Erythroblast (primary cell): ENCODE results near the gene NRXN3.
A peak's percentile ranks its signal among the peaks of the same experiment; 100 is the strongest.

Source experiments
- DNase-seq, 2 experiments: peaks; one replicate each; lab custom pipeline; 2025; lab: John Stamatoyannopoulos, UW
- GATA1 ChIP-seq: IDR thresholded peaks from 2 replicates; pipeline ENCODE4 v1.6.1; 2011; ENCODE audit warnings: low read depth, mild to moderate bottlenecking, control low read depth, low read length, moderate library complexity
- POLR2A ChIP-seq: IDR thresholded peaks from 2 replicates; pipeline ENCODE4 v1.6.1; 2011; ENCODE audit warnings: mild to moderate bottlenecking, low read length

NRXN3 gene

GRCh38 chr14:79712302-79712950 lies 1542.3 kb downstream of the NRXN3 start:
- no peak for DNase-seq
- TF ChIP-seq GATA1, result no peak
- TF ChIP-seq POLR2A, result no peak

GRCh38 chr14:79721399-79722084 lies 1551.4 kb downstream of the NRXN3 start:
- DNase-seq, result no peak
- TF ChIP-seq POLR2A (no peak), GATA1 (no peak)

GRCh38 chr14:79724934-79725717 lies 1555.0 kb downstream of the NRXN3 start:
- peak in 1 of 2 experiments; percentile 1 for DNase-seq
- TF ChIP-seq POLR2A (no peak), GATA1 (no peak)

- TF ChIP-seq POLR2A, result no peak
Measured at GRCh38 chr14:79727900-79728299, 1557.7 kb downstream of the NRXN3 start.

GRCh38 chr14:79728331-79728730 lies 1558.2 kb downstream of the NRXN3 start:
- TF ChIP-seq GATA1 (no peak), POLR2A (no peak)
- DNase-seq, result no peak

More at GRCh38 chr14:79727900-79728299, 1557.7 kb downstream of the NRXN3 start:
- no peak for DNase-seq

GRCh38 chr14:79729731-79730130 lies 1559.6 kb downstream of the NRXN3 start:
- DNase-seq, result no peak

GRCh38 chr14:79730196-79730595 lies 1560.0 kb downstream of the NRXN3 start:
- TF ChIP-seq POLR2A, result no peak
- no peak for TF ChIP-seq GATA1
- no peak for DNase-seq

More at GRCh38 chr14:79729731-79730130, 1559.6 kb downstream of the NRXN3 start:
- TF ChIP-seq GATA1 (no peak), POLR2A (no peak)

- DNase-seq, result no peak
Measured at GRCh38 chr14:79730953-79731352, 1560.8 kb downstream of the NRXN3 start.

GRCh38 chr14:79732911-79733655 lies 1562.9 kb downstream of the NRXN3 start:
- TF ChIP-seq POLR2A (no peak), GATA1 (no peak)
- DNase-seq, result no peak

More at GRCh38 chr14:79730953-79731352, 1560.8 kb downstream of the NRXN3 start:
- TF ChIP-seq POLR2A (no peak), GATA1 (no peak)

- no peak for DNase-seq
- TF ChIP-seq GATA1 (no peak), POLR2A (no peak)
Measured at GRCh38 chr14:79734151-79734550, 1564.0 kb downstream of the NRXN3 start.

GRCh38 chr14:79734656-79735055 lies 1564.5 kb downstream of the NRXN3 start:
- no peak for TF ChIP-seq POLR2A
- no peak for TF ChIP-seq GATA1
- no peak for DNase-seq

GRCh38 chr14:79735121-79735520 lies 1564.9 kb downstream of the NRXN3 start:
- TF ChIP-seq POLR2A, result no peak
- no peak for TF ChIP-seq GATA1
- no peak for DNase-seq

- DNase-seq, result no peak
- TF ChIP-seq POLR2A (no peak), GATA1 (no peak)
Measured at GRCh38 chr14:79740066-79740601, 1570.0 kb downstream of the NRXN3 start.
